ENCODE measurements around the gene WDFY4. TPM values are rescaled to one million over a fixed set of nuclear protein-coding genes. Genes with fewer than 3 reads are reported as not detected.

The WDFY4 gene
- total RNA-seq, 4 donors from 2014 or later = 0.60 to 20.6 (median 5.1) TPM

DNA sequence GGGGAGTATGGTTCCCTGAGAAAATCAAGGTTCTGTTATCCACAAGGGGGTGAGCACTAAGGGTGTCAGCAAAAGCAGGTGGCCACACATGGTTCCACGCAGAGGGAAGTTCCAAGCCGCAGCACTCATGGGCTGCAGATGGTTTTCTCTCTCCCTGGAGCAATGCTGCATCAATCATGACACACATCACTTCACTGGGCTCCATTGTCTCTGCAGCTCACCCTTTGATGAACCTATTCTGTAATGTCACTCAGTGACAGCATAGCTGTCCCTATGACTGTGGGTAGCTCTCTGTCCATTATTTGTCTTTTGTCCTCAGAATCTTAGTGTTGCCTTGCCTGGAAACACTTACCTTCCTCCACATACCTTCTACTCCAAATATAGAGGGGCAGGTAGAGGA is 220.2 kb downstream of the WDFY4 start:
- TF ChIP-seq POLR2AphosphoS5 (IDR thresholded peaks at IDR 0.05) = no peak
- no peak for TF ChIP-seq EP300 (IDR thresholded peaks at IDR 0.05; ENCODE audit: low read depth)
- TF ChIP-seq, protein P1, sequence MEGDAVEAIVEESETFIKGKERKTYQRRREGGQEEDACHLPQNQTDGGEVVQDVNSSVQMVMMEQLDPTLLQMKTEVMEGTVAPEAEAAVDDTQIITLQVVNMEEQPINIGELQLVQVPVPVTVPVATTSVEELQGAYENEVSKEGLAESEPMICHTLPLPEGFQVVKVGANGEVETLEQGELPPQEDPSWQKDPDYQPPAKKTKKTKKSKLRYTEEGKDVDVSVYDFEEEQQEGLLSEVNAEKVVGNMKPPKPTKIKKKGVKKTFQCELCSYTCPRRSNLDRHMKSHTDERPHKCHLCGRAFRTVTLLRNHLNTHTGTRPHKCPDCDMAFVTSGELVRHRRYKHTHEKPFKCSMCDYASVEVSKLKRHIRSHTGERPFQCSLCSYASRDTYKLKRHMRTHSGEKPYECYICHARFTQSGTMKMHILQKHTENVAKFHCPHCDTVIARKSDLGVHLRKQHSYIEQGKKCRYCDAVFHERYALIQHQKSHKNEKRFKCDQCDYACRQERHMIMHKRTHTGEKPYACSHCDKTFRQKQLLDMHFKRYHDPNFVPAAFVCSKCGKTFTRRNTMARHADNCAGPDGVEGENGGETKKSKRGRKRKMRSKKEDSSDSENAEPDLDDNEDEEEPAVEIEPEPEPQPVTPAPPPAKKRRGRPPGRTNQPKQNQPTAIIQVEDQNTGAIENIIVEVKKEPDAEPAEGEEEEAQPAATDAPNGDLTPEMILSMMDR (IDR thresholded peaks at IDR 0.05) = no peak
- no peak for TF ChIP-seq POLR2A (IDR thresholded peaks at IDR 0.05)
- in situ Hi-C loops (cut with MboI; ENCODE audit: low pct_ligation_motif_present in 1 of 4, low pct_unique_long_range_greater_than_20kb in 1 of 4, low sequenced_read_pairs in 3 of 4) (no loop called here), intact Hi-C loops (cut with DNase I; ENCODE audit: low total_unique reads) (no loop called here)
- no peak overlapping the region for H3K4me3 ChIP-seq
- H3K4me1 ChIP-seq = no peaks in the 10 kb centered on the region
- no peak for DNase-seq
- WGBS, 2 donors (ENCODE audit: low coverage in 1 of 2) = 79% methylated on average over 2 of the region's 2 CpGs; no CpG with 5 or more reads in 1 of the 2 donors
- no peaks in the 10 kb centered on the region for H3K27me3 ChIP-seq
- no peaks in the 10 kb centered on the region for H3K9me3 ChIP-seq
- no peak overlapping the region for H3K27ac ChIP-seq
- no peaks in the 10 kb centered on the region for H3K36me3 ChIP-seq

DNA sequence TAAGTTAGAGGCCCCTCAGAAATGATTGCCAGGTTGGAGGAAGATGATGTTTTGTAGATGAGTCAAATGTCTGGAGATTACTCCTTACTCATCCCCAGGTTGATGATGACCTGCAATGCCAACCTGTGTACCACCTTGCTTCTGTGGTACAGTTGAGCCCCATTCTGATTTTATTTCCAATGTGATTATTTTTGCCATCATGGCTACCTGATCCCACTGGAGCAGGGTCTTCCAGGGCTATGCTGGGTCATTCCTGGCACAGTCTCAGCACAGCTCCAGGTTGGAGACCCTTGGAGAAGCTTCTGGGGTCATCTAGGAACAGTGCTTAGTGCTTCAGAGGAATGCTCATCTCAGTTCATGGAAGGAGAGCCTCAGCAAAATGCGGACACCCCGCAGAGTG is 220.6 kb downstream of the WDFY4 start:
- TF ChIP-seq, protein P1 (IDR thresholded peaks at IDR 0.05) = no peak
- no peak for TF ChIP-seq POLR2AphosphoS5 (IDR thresholded peaks at IDR 0.05)
- no peak for TF ChIP-seq POLR2A (IDR thresholded peaks at IDR 0.05)
- no peak for TF ChIP-seq EP300 (IDR thresholded peaks at IDR 0.05; ENCODE audit: low read depth)
- no peak for DNase-seq
- Histone ChIP-seq H3K4me3 (no peak overlapping the region), H3K4me1 (no peaks in the 10 kb centered on the region), H3K36me3 (no peaks in the 10 kb centered on the region), H3K27ac (no peak overlapping the region), H3K27me3 (no peaks in the 10 kb centered on the region), H3K9me3 (no peaks in the 10 kb centered on the region)
- intact Hi-C loops (cut with DNase I; ENCODE audit: low total_unique reads) = no loop called here
- in situ Hi-C loops (cut with MboI; ENCODE audit: low pct_ligation_motif_present in 1 of 4, low pct_unique_long_range_greater_than_20kb in 1 of 4, low sequenced_read_pairs in 3 of 4) = no loop called here
- WGBS, 2 donors (ENCODE audit: low coverage in 1 of 2) = 100% methylated on average over 1 to 2 of the region's 2 CpGs

DNA sequence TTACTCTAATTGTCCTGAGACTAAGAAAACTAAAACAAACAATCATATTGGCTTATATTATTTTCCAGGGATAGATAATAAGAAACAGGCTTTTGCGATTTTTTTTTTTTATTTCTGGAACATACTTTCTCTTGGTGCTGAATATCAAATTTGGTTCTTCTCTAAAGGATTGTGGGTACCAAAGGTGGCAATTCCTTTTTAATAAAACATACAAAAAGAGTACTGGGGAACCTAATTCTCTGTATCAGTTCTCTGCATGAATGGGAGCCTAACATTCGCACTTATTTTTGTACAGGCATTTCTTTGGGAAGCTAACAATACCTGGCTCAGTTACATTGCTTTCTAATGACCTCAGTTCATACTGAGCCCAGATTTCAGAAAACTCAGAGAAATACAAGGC is 222.2 kb downstream of the WDFY4 start:
- Histone ChIP-seq H3K4me1 (no peaks in the 10 kb centered on the region), H3K27me3 (no peaks in the 10 kb centered on the region), H3K4me3 (no peak overlapping the region), H3K27ac (no peak overlapping the region), H3K36me3 (no peaks in the 10 kb centered on the region), H3K9me3 (no peaks in the 10 kb centered on the region)
- 67 to 82% methylated on average over 2 of the region's 2 CpGs for WGBS, 2 donors (ENCODE audit: low coverage in 1 of 2)
- no peak for DNase-seq
- in situ Hi-C loops (cut with MboI; ENCODE audit: low pct_ligation_motif_present in 1 of 4, low pct_unique_long_range_greater_than_20kb in 1 of 4, low sequenced_read_pairs in 3 of 4) (no loop called here), intact Hi-C loops (cut with DNase I; ENCODE audit: low total_unique reads) (no loop called here)
- TF ChIP-seq EP300 (IDR thresholded peaks at IDR 0.05; ENCODE audit: low read depth) (no peak), POLR2AphosphoS5 (IDR thresholded peaks at IDR 0.05) (no peak), POLR2A (IDR thresholded peaks at IDR 0.05) (no peak)
- TF ChIP-seq, protein P1 (IDR thresholded peaks at IDR 0.05) = no peak

DNA sequence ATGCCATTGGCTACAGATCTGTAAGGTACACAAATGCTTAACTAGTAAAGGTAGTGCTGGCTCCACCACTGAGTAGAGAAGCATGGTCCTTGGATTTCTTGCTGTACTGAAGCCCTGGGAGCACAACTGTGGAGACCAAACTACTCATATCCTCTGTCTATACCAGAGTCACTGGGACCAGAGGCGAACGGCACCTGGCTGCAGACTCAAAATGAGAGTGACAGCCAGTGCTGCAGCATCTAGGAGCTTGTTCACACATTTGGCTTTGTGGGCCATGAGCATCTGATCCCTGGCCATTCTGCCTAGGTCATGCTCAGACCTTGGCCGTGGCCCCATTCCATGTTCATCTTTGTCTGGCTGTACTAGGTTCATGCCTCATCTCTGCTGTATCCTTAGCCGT is 223.1 kb downstream of the WDFY4 start:
- H3K9me3 ChIP-seq = no peaks in the 10 kb centered on the region
- in situ Hi-C loops (cut with MboI; ENCODE audit: low pct_ligation_motif_present in 1 of 4, low pct_unique_long_range_greater_than_20kb in 1 of 4, low sequenced_read_pairs in 3 of 4) = no loop called here
- no peaks in the 10 kb centered on the region for H3K4me1 ChIP-seq
- intact Hi-C loops (cut with DNase I; ENCODE audit: low total_unique reads) = no loop called here
- H3K4me3 ChIP-seq = no peak overlapping the region
- no peak for TF ChIP-seq POLR2AphosphoS5 (IDR thresholded peaks at IDR 0.05)
- TF ChIP-seq, protein P1 (IDR thresholded peaks at IDR 0.05) = no peak
- TF ChIP-seq POLR2A (IDR thresholded peaks at IDR 0.05) = no peak
- no peak for TF ChIP-seq EP300 (IDR thresholded peaks at IDR 0.05; ENCODE audit: low read depth)
- H3K36me3 ChIP-seq = no peaks in the 10 kb centered on the region
- no peak overlapping the region for H3K27ac ChIP-seq
- 90% methylated on average over 4 of the region's 4 CpGs; no CpG with 5 or more reads in 1 of the 2 donors for WGBS, 2 donors (ENCODE audit: low coverage in 1 of 2)
- no peak for DNase-seq
- H3K27me3 ChIP-seq = no peaks in the 10 kb centered on the region
